WTC11 (cell line): ENCODE results near the gene HRH3. TPM values are rescaled to one million over a fixed set of nuclear protein-coding genes. Genes with fewer than 3 reads are reported as not detected.

Source experiments
- ATAC-seq: fragments of 200-7000 bp; cut with Tn5 transposase; 2 replicates; pipeline ENCODE4 v1.10.0; 2021; ENCODE audit warnings: mild to moderate bottlenecking, moderate library complexity
- CTCF ChIA-PET: fragments of 300-600 bp; sonication (Branson Sonifier 250); formaldehyde crosslinking; loops from one replicate; lab custom pipeline; 2021; ENCODE audit warnings: antibody characterized with exemption; lab: Charles Lee
- POLR2A ChIA-PET: fragments of 350-600 bp; sonication (Branson Sonifier 250); formaldehyde crosslinking; loops from one replicate; lab custom pipeline; 2021; ENCODE audit warnings: antibody characterized with exemption; lab: Charles Lee
- DNase-seq: peaks from one replicate; pipeline ENCODE4 v3.0.0; 2021; ENCODE audit warnings: low spot score
- H3K27ac Mint-ChIP-seq: 2 replicates; pipeline ENCODE4 v1.8.0; 2021; ENCODE audit warnings: mixed read lengths
- H3K27me3 Mint-ChIP-seq: 2 replicates; pipeline ENCODE4 v1.8.0; 2021; ENCODE audit warnings: low read depth, mild to moderate bottlenecking, moderate library complexity, mixed read lengths
- H3K36me3 Mint-ChIP-seq: 2 replicates; pipeline ENCODE4 v1.8.0; 2021; ENCODE audit warnings: mixed read lengths
- H3K4me1 Mint-ChIP-seq: 2 replicates; pipeline ENCODE4 v1.8.0; 2022; ENCODE audit warnings: mixed read lengths
- H3K4me3 Mint-ChIP-seq: 2 replicates; pipeline ENCODE4 v1.8.0; 2021; ENCODE audit warnings: mild to moderate bottlenecking, moderate library complexity, mixed read lengths
- H3K9me3 Mint-ChIP-seq: 2 replicates; pipeline ENCODE4 v1.8.0; 2021; ENCODE audit warnings: mixed read lengths
- AFF4 ChIP-seq: sonication (generic); formaldehyde crosslinking; IDR thresholded peaks from 2 replicates; pipeline ENCODE4 v1.8.1; 2023; ENCODE audit warnings: mild to moderate bottlenecking, missing genetic modification reagents, borderline replicate concordance
- ATF2 ChIP-seq: sonication (generic); formaldehyde crosslinking; IDR thresholded peaks from 2 replicates; pipeline ENCODE4 v1.8.1; 2022; ENCODE audit warnings: low read depth, missing genetic modification reagents, borderline replicate concordance
- CDX4 ChIP-seq: fragments of 250-450 bp; sonication (Bioruptor Pico); IDR thresholded peaks from 2 replicates; pipeline ENCODE4 v1.9.0; 2021; ENCODE audit warnings: moderate library complexity, mild to moderate bottlenecking, inconsistent platforms, borderline replicate concordance
- EMX1 ChIP-seq: fragments of 250-450 bp; sonication (Bioruptor Pico); IDR thresholded peaks from 2 replicates; pipeline ENCODE4 v1.8.0; 2021; ENCODE audit warnings: mild to moderate bottlenecking
- FOXK1 ChIP-seq: sonication (generic); formaldehyde crosslinking; IDR thresholded peaks from 2 replicates; pipeline ENCODE4 v1.8.0; 2022; ENCODE audit warnings: mild to moderate bottlenecking, moderate library complexity, missing genetic modification reagents
- FOXP1 ChIP-seq: sonication (generic); formaldehyde crosslinking; IDR thresholded peaks from 2 replicates; pipeline ENCODE4 v1.8.0; 2022; ENCODE audit warnings: missing genetic modification reagents, mild to moderate bottlenecking, moderate library complexity, borderline replicate concordance
- JAZF1 ChIP-seq: fragments of 250-450 bp; sonication (Bioruptor Pico); IDR thresholded peaks from 2 replicates; pipeline ENCODE4 v1.9.0; 2021; ENCODE audit warnings: moderate library complexity, mild to moderate bottlenecking, inconsistent platforms
- NR1H2 ChIP-seq: sonication (generic); formaldehyde crosslinking; IDR thresholded peaks from 2 replicates; pipeline ENCODE4 v1.9.0; 2021; ENCODE audit warnings: mild to moderate bottlenecking, moderate library complexity, missing genetic modification reagents
- RORB ChIP-seq: fragments of 250-450 bp; sonication (Bioruptor Pico); IDR thresholded peaks from 2 replicates; pipeline ENCODE4 v1.9.0; 2021; ENCODE audit warnings: mild to moderate bottlenecking
- STAT6 ChIP-seq: sonication (generic); formaldehyde crosslinking; conservative IDR thresholded peaks from 2 replicates; pipeline ENCODE4 v1.8.1; 2023; ENCODE audit warnings: mild to moderate bottlenecking, low read depth, missing genetic modification reagents, moderate library complexity
- USF1 ChIP-seq: sonication (generic); formaldehyde crosslinking; IDR thresholded peaks from 2 replicates; pipeline ENCODE4 v1.8.0; 2022; ENCODE audit warnings: mild to moderate bottlenecking, missing genetic modification reagents
- ZBTB21 ChIP-seq: sonication (generic); formaldehyde crosslinking; IDR thresholded peaks from 2 replicates; pipeline ENCODE4 v1.8.1; 2023; ENCODE audit warnings: mild to moderate bottlenecking, missing genetic modification reagents, borderline replicate concordance
- ZNF121 ChIP-seq: sonication (generic); formaldehyde crosslinking; IDR thresholded peaks from 2 replicates; pipeline ENCODE4 v1.8.0; 2023; ENCODE audit warnings: missing genetic modification reagents
- ZNF532 ChIP-seq: fragments of 250-450 bp; sonication (Bioruptor Pico); IDR thresholded peaks from 2 replicates; pipeline ENCODE4 v1.9.0; 2021; ENCODE audit warnings: mild to moderate bottlenecking, borderline replicate concordance
- total RNA-seq: library from RNA; stranded (reverse); gene quantifications from 3 replicates; pipeline ENCODE4 v1.2.3, GENCODE V29; 2021

The HRH3 gene
- total RNA-seq, 1 experiment from 2014 or later, result 3.3 TPM

GRCh38 chr20:62259294-62259565 lies 39.2 kb upstream of the HRH3 start:
- Mint-ChIP-seq H3K36me3 (peaks cover 28% of the 10 kb centered on the region), H3K4me1 (no peaks in the 10 kb centered on the region), H3K27ac (0 out of 2 replicates have a peak overlapping the region, but pooled peaks have one; percentile 49), H3K9me3 (peaks cover under 1% of the 10 kb centered on the region; the same call in 1 of the 2 replicates), H3K4me3 (no peak overlapping the region), H3K27me3 (no peaks in the 10 kb centered on the region)
- POLR2A ChIA-PET, result no interaction called here
- no peak for TF ChIP-seq FOXP1
- no peak for TF ChIP-seq NR1H2 (CRISPR knock-in tag)
- no peak for TF ChIP-seq ZNF121 (CRISPR knock-in tag)
- no peak for TF ChIP-seq STAT6 (CRISPR knock-in tag)
- no peak for TF ChIP-seq ATF2 (CRISPR knock-in tag)
- no peak for TF ChIP-seq RORB (CRISPR knock-in tag)
- TF ChIP-seq ZNF532, result no peak
- TF ChIP-seq AFF4 (CRISPR knock-in tag), result no peak
- TF ChIP-seq JAZF1, result no peak
- TF ChIP-seq FOXK1, result no peak
- TF ChIP-seq EMX1 (CRISPR knock-in tag), result no peak
- TF ChIP-seq CDX4 (CRISPR knock-in tag), result no peak
- no peak for TF ChIP-seq USF1 (CRISPR knock-in tag)
- no peak for TF ChIP-seq ZBTB21 (CRISPR knock-in tag)
- ATAC-seq, result no peak
- CTCF ChIA-PET, result interaction anchor here (1.0 to 1.5 kb wide), 2 partner anchors 41 to 50 kb away, joined by 4 read pairs; no protein-coding TSS in a partner anchor
- no peak for DNase-seq
